Measurements from ENCODE around the gene RGS3. TPM values are rescaled to one million over a fixed set of nuclear protein-coding genes. Genes with fewer than 3 reads are reported as not detected.
"Not testable (repeated sequence)": the region's sequence is repeated elsewhere in the genome, so short reads cannot be mapped to it uniquely, and the experiment has no call there.

Gene RGS3
- total RNA-seq, 1 donor from 2014 or later, result 415 TPM

DNA sequence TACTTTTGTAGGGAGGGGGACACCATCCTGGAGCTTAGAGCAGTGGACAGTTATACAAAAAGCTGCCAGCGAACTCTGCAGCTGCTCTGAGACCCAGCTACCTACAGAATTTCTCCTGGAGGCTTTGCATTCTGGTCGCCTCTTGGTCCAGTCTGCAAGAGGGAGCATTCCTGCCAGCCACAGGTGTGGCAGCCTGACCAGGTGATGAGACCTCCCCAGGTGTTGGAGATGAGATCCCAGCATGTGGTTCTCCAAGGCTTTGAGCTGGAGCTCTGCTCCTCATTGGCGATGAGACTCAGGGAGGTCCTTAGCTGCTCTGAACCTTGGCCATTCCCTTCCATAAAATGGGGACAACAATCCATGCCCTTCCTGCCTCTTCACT, 69.3 kb downstream of the RGS3 start:
- no peak for DNase-seq

GRCh38 chr9:113533335-113534225, 70.1 kb downstream of the RGS3 start:
- DNase-seq, result no peak

- DNase-seq, result no peak
Measured at GRCh38 chr9:113535756-113536155, 72.2 kb downstream of the RGS3 start.

DNA sequence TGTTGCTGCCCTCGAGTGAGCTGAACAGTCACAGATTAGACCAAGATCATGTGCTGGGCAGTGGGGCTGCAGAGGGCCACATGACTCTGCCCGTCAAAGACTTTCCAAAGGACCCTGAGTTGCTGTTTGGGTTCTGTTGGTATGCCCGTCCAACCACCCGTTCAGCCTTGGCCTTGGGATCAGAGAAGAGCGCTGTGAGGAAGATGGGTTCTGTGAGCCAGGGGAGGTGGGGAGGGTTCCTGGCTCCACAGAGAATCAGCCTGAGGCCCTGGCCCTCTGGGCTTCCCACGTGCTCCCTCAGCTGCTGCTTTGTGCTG, 72.6 kb downstream of the RGS3 start:
- DNase-seq, result no peak

- DNase-seq, result no peak
Measured at GRCh38 chr9:113536483-113537228, 73.1 kb downstream of the RGS3 start.

GRCh38 chr9:113537229-113537810, 73.8 kb downstream of the RGS3 start:
- no peak for DNase-seq

- DNase-seq, result no peak
Measured at GRCh38 chr9:113538131-113538530, 74.6 kb downstream of the RGS3 start.

- no peak for DNase-seq
Measured at GRCh38 chr9:113538701-113539430, 75.3 kb downstream of the RGS3 start.

DNA sequence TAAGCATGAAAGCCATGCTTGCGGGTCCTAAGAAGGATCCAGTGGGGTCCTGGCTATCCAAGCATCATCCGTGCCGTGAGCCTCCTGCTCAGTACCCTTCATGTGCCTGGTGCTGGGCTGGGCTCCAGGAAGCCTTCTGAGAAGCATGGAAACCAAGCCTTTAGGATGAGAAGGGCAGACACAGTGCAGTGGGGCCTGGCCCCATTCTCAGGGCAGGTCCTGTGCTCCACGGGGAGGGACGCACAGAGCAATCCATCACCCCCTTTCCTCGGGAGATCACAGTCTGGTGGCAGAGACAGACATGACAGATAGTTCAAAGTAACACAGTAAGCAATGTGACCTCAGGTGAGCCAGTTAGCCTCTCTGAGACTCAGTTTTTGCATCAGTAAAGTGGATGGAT, 76.9 kb downstream of the RGS3 start:
- DNase-seq, result no peak

- peak; percentile 36 for DNase-seq
Measured at GRCh38 chr9:113541019-113541900, 77.7 kb downstream of the RGS3 start.

GRCh38 chr9:113542006-113542405, 78.5 kb downstream of the RGS3 start:
- DNase-seq, result no peak

DNA sequence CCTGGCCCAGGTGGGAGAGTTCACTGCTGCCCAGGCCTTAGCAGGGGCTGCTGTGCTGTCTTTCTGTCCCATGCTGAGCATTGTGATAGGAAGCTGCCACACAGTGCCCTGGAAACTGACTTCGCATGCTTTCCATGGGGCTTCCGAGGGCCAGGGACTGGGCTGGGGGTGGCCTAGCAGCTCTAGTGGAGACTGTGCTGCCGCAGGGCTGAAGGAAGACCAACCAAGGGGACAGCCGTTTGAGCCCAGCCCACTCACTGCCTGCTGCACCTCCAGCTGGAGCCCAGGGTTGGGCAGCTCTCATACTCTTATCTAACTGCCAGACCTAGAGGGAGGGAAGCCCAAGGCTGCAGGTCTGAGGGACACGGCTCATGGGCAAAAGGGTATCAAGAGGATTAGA, 79.2 kb downstream of the RGS3 start:
- no peak for DNase-seq

GRCh38 chr9:113543296-113543981, 79.9 kb downstream of the RGS3 start:
- DNase-seq, result no peak

DNA sequence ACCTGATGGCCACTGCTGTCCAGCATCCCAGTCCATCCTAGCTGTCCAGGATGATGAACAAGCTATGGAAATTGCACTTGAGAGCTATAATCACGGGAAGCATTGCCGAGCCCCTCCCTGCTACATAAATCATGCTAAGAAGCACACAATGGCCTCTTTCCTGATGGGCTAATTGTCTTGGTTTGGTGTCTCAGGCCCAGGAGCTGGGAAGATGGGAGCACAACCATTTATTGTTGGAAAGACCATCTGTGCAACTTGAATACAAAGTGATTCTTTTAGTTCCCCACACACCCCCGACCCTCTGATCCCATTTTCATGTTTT, 80.4 kb downstream of the RGS3 start:
- no peak for DNase-seq

DNA sequence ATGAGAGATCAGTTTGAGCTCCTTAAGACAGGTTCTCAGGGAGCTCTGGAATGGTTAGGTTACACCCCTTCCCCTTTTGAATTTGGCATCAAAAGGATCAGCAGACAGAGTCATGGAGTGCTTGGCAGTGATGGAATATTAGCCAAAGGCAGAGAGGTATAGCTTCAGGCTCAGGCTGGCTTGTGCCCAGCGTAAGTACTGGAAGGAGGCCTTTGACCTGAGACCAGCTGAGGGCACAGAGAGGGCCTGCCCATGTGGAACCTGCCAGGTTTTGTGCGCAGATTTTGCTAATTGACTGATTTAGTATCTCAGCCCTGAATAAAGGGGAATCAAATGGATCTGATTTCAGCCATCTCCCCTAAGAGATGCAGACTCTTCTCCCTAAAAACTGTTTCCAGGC, 81.5 kb downstream of the RGS3 start:
- DNase-seq, result no peak

GRCh38 chr9:113546566-113546965, 83.0 kb downstream of the RGS3 start:
- no peak for DNase-seq

DNA sequence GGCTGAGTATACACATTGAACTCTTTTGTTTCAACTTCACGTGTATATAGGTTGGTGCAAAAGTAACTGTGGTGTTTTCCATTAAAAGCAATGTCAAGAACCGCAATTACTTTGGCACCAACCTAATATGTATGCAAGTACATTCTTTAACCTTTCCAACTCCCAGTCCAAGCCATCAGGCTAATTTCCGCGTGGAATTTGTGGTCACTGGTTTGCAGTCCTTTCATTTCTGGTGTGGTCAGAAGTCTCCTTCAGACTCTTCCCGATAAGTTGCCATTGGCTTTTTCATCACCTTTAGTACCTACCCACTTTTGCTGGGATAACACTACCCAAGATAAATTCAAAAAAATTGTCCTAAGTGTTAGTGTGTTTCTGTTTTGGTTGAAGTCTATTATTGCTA, 84.0 kb downstream of the RGS3 start:
- no peak for DNase-seq

DNA sequence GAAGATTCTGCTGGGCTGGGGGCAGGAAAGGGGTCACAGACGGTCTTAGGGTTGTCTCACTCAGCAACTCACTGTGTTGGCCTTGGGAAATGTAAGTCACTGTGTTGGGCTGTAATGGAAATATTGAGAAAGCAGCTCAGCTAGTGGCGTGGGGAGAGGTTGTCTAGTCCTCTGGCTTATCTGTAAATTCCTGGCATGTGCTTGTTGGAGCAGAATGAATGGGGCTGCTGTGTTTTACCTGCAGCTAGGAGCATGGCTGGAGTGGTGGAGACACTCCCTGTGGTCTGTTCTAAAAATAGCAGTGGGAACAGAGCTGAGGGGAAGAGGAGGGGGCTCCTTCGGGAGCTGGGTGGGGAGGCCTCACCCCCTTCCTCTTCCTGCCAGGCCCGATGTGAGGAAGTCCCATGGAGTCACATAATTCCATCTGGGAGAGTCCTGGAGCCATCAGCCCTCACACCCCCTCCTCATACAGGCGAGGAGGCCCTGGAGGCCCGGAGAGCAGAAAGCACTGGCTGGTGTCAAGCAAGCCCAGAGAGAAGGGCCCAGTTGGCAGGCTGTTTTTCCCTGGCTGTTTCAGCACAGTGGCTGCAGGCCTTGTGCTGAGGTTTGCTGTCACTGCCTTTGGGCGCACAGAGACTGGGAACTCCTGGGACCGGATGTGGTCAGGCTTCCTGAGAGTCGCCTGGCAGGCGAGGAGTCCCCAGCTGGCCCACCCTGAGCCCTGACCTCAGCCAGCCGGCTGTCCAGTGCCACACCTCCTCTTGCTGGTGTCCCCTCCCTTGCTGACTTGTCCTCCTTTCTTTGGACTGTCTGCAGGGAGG, 84.9 kb downstream of the RGS3 start:
- DNase-seq, result peak; percentile 60

DNA sequence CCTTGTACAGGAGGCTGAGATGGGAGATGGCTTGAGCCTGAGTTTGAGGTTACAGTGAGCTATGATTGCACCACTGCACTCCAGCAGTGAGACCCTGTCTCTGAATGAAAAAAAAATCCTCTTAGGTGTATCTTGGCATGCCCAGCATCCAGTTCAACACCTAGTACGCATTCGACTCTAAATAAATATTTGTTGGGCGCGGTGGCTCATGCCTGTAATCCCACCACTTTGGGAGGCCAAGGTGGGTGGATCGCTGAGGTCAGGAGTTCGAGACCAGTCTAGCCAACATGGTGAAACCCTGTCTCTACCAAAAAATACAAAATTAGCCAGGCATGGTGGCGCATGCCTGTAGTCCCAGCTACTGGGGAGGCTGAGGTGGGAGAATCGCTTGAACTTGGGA, 86.4 kb downstream of the RGS3 start:
- not testable (repeated sequence) for DNase-seq

- DNase-seq, result no peak
Measured at GRCh38 chr9:113556877-113557593, 93.5 kb downstream of the RGS3 start.

Measured in dermis blood vessel endothelial cell (primary cell).